Stimulated activated naive CD4-positive, alpha-beta T cell (primary cell): ENCODE measurements around the gene PDSS2.
"Not testable (repeated sequence)": the region's sequence is repeated elsewhere in the genome, so short reads cannot be mapped to it uniquely, and the experiment has no call there.

Source experiments
- DNase-seq, 6 experiments: peaks; one replicate each; lab custom pipeline; 2025; lab: John Stamatoyannopoulos, UW

Gene PDSS2

DNA sequence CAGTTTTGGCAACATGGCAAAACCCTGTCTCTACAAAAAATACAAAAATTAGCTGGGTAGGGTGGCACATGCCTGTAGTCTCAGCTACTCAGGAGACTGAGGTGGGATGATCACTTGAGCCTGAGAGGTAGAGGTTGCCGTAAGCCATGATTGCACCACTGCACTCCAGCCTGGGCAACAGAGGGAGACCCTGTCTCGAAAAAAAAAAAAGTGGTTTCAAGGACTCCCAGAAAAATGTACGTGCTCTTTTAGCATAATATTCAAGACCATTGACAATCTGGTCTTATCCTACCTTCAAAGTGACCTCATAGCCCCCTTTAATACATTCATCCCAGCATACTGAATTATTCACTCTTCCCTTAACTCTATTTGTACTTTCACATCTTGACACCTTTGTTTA, 16.0 kb upstream of the PDSS2 start:
- not testable (repeated sequence) for DNase-seq

DNA sequence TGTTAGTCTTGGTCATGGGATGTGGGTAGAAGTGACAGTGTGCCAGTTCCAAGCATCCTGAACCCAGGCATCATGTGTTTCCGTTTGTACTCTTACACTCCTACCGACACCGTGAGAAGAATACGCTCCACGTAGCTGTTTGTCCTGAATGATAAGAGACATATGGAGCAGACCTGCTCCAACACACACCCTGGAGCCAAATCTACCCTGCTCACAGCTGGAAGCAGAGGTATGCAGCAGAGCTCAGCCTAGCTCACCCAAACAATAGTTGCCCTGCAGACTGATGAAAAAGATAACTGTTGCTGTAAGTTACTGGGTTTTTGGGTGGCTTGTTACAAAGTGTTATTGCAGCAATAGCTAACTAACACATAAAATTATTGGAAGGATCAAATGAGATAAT, 14.3 kb upstream of the PDSS2 start:
- no peak for DNase-seq

DNA sequence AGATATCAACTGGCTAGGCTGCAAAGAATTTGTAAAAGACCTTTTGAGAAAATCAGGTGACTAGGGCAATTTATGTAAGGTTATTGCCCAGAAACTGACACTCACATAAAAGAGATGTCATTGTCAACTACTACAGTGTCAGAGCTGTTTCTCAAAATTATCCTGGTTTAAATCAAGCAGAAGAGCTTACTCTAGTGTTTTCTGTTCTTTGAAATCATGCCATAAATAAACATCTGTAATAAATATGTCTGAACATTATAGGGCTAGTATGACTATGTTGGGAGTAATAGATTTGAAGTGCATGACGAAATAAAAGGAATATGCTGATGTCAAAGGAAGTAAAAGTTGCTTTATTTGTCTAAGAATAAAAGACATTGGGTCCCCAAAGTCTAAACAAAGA, 11.0 kb upstream of the PDSS2 start:
- no peak for DNase-seq

DNA sequence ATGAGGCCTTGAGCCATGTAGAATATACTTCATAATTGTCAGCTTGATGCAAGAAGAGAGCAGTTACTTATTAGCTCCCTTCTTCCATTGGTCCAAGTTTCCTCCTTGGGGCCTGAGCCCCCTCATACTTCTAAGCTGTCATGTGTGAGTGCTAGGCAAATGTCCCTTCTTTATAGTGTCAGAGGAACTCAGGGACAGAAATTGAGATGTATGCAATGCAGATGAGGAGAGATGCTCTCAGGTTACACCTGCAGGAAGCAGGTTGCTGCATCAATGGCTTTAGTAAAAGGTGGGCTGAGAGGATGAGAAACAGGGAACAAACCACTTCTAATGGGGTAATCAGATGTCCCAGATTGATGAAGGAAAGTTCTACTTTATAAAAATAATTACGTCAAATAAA, 6.7 kb upstream of the PDSS2 start:
- no peak for DNase-seq

DNA sequence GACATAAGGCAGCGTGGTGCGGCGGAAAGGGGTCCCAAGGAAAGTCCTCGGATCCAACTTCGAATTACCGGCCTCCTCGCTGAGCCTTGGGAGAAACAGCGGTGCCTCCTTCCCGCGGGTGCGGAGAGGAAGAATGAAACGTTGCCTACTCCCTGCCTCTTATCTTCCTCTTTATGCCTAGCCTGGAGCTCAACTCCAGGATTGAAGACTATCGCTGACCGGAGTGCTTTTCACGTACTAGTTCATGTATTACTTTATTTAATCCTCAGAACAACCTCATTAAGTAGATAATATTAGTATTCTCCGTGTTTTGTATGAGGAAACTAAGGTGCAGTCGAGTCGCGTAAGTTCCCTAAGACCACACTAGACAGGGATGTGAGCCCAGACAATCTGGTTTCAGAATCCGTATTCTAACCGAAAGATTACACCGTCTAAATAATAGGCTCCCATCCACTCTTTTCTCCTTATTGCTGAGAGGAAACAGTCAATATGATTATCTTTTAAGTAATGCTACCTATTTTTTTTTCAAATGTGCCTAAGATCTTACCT, 793 bp upstream of the PDSS2 start:
- no peak for DNase-seq

DNA sequence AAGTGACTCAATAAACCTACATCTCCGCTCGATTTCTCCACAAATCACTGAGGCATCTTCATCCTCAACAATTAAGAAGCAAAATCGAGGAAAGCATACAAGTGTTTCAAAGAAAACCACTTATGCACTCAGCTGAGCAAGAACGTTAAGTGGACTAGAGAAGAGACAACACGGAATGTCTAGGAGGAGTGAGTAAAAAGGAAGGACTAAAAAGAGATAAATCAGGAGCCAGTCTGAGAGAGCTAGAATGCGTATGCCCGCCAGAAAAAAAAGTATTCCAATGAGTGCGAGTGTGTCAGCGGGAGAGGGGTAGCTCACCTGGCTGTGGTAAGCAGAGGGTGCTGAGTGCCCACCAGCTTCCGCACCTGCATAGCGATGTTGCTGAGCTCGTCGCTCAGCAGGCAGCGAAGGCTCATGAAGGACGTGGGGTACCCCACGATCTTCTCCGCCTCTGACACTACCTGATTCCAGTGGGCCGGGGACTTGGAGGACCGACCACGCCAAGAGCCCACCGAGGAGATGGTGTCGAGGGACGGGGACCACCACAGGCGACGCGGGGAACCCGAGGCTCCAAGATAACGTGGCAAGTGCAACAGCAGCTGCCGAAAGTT, 587 bp downstream of the PDSS2 start:
- peak in 4 of 6 experiments; percentile 11 to 58 (median 40) for DNase-seq

DNA sequence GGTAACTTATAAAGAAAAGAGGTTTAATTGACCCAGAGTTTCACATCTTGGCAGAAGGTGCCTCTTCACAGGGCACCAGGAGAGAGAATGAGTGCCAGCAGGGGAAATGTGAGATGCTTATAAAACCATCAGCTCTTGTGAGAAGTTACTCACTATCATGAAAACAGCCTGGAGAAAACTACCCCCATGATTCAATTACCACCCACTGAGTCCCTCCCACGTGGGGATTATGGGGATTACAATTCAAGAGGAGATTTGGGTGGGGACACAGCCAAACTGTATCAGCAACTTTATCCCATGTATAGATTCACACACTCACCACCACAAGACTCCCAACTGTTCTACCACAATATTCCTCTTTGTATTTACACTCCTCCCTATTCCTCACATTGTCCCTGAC, 10.6 kb downstream of the PDSS2 start:
- DNase-seq, result no peak

DNA sequence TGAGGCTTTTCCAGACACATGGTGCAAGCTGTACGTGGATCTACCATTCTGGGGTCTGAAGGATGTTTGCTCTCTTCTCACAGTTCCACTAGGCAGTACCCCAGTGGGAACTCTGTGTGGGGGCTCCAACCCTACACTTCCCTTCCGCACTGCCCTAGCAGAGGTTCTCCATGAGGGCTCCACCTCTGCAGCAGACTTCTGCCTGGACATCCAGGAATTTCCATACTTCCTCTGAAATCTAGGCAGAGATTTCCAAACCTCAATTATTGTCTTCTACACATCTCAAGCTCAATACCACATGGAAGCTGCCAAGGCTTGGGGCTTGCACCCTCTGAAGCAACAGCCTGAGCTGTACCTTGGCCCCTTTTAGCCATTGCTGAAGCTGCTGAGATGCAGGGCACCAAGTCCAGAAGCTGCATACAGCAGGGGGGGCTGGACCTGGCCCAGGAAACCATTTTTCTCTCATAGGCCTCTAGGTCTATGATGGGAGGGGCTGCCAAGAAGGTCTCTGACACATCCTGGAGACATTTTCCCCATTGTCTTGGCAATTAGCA, 11.6 kb downstream of the PDSS2 start:
- no peak for DNase-seq

DNA sequence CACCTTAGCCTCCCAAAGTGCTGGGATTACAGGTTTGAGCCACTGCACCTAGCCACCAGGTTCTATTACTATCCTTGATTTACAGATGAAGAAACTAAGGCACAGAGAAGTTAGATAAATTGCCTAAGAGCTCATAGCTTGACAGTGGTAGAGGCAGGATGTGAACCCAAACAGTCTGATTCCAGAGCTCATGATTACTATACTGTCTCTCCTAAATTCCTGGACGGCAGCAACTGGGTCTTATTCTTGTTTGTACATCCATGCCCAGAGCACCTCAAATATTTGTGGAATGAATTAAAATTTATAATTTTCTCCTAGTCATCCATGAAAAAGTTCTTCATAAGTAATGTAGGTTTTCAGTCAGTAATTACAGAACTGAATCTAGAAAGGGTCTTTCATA, 15.1 kb downstream of the PDSS2 start:
- DNase-seq, result no peak

DNA sequence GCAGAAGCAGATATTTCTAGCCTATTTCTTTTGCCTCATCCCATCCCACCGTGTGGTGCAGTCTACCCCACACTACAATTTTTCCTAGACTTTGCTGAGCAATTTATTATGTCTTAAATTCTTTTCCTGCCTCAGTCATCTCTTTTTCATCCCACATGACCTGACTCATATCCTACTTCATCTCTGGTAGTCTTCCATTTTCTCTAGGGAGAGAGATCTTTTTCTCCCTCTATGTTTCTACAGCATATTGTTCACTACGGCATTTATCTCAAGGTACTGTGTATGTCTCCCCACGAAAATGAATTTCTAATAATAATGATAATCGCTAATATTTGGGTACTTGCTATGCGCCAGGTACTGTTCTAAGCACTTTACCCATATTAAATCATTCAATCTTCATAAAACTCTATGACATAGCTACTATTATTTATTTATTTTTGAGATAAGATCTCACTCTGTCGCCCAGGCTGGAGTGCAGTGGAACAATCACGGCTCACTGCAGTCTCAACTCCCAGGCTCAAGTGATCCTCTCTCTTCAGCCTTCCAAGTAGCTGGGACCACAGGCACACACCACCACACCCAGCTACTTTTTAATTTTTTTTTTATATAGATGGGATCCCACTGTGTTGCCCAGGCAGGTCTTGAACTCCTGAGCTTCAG, 15.6 kb downstream of the PDSS2 start:
- DNase-seq, result no peak

DNA sequence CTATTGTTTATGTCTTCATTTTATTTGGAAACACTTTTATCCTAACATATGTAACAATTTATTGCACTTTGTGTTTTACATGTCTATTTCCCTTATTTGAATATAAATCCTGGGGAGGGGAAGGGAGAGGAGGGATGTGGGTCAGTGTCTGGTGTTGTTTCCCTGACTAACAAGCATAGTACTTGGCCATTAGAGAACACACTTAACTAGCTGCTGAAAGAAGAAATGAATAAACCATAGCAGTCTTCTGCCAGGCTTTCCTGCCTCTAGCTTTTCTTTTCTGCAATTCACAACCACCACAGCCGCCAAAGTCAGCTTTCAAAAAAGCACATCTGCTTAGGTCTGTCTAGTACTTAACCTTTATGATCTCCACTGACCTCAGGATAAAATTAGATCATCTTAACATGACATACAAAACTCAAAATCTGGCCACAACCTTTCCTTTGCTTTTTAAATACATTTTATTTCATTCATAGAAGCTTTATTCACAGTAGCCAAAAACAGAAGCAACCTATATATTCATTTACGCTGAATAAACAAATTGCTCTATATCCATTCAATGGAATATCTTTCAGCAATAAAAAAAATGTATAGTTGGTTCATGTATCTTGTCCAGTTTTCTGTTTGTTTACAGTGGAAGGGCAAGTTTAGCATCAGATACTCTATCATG, 16.3 kb downstream of the PDSS2 start:
- DNase-seq, result no peak

DNA sequence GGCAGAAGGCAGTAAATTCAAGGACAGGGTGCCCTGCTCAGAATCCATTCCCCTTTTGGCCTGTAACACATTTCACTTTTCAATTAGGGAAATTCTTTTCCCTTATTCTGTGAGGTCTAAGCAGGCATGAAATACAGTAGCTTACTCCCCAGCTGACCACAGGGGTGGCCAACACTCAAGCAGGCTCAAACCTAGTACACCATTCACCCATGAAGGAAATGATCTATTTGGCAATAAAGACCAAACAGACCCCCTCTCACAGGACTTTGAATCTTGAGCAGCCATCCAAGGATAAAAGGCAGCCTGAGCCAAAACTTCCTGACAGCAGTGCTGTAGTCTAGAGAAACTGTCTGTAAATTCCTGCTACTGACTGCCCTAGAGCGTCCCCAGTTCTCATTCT, 17.7 kb downstream of the PDSS2 start:
- DNase-seq, result no peak

DNA sequence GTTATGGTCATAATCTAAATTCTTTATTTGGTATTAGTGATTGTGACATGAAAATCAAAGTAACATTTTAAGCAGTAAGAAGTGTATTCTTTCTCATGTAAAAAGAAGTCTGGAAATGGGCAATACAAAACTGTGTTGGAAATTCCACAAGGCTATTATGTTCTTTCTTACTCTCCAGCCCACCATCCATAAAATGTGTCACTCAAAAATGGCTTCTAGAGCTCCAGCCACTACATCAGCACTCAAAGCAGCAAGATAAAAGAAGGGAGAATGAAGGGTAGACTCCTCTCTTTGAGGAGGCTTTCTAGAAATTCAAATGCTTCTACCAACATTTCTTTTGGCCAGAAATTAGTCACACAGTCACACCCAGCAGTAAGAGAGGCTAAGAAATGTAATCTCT, 18.4 kb downstream of the PDSS2 start:
- DNase-seq, result no peak

DNA sequence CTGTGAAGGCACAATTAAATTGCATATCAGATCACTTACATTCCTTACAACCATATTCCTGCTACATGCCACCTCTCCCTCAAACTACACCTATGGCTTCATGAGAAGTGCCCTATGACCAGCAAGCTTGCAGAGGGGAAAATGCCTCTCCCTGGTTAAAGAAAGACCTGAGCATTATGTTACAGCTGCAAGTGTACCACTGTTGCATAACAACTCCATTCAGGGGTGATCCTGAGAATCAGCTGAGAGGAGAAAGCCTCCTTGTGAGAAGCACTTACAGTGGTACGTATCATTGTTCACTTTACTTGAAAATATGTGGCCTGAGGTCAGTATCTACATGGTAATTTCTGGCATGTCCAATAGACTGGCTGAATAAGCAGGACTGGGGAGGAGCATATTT, 20.0 kb downstream of the PDSS2 start:
- DNase-seq, result no peak

DNA sequence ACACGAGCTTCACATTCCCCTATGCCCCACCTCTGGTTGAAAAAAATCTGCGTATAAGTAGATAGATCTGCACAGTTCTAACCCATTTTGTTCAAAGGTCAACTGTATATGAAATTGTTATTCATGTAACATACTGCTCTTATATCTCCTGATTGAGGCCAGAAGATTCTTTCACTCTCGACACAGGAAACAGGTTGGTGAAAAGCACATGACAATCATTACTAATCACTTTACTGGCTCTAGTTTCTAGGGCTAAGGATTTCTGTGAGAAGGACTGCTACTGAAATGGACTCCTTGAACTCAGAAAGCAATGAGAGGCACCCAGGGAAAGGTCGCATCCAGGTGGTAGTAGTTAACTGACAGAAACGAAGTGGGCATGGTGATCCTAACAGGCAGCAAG, 21.7 kb downstream of the PDSS2 start:
- DNase-seq, result no peak

DNA sequence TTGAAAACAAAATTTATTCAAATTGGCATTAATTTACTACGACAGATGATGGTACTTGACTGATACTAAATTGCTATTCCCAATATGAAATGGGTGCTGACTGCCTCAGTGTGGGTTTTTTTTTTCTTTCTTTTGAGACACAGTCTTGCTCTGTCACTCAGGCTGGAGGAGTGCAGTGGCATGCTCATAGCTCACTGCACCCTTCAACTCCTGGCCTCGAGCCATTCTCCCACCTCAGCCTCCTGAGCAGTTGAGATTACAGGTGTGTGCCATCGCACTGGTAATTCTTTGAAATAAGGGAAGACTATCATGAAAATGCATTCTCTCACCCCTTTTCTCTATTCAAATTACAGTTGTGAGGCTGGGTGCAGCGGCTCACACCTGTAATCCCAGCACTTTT, 22.5 kb downstream of the PDSS2 start:
- no peak for DNase-seq

DNA sequence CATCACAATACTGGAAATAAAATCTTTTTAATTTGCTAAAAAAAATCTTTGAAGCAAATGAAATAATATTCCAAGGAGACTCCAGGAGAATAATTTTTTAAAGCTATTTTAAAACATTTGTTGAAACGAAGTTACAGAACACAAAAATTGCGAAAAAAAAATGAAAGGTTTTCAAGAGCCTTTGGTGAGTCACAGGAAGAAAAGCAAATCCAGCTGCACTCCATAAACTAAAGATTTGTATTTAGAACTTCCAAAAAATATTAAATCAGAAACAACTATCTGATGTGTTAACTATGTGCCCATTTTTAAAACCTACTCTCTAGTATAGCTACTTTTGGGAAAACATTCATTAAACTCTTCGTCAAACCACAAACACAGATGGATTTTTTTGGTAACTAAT, 23.6 kb downstream of the PDSS2 start:
- no peak for DNase-seq

DNA sequence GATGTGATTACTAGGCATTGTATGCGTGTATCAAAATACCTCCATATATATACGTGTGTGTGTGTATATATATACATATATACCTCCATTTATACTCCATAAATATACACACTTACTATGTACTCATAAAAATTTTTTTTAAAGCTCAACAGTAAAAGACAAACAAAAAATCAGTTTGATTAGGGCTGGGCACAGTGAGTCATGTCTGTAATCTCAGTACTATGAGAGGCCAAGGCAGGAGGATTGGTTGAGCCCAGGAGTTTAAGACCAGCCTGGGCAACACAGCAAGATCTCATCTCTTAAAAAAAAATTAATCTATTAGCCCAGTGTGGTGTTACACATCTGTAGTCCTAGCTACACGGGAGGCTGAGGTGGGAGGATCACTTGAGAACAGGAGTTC, 24.6 kb downstream of the PDSS2 start:
- DNase-seq, result no peak

DNA sequence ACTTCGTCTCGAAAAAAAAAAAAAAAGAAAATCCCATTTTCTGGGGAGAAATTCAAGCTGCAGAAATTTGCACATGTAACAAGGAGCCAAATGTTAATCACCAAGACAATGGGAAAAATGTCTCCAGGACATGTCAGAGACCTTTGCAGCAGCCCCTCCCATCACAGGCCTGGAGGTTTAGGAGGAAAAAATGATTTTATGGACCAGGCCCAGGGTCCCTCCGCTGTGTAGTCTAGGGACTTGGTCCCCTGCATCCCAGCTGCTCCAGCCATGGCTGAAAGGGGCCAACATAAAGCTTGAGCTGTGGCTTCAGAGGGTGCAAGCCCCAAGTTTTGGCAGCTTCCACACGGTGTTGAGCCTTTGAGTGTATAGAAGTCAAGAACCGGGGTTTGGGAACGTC, 33.4 kb downstream of the PDSS2 start:
- not testable (repeated sequence) for DNase-seq

DNA sequence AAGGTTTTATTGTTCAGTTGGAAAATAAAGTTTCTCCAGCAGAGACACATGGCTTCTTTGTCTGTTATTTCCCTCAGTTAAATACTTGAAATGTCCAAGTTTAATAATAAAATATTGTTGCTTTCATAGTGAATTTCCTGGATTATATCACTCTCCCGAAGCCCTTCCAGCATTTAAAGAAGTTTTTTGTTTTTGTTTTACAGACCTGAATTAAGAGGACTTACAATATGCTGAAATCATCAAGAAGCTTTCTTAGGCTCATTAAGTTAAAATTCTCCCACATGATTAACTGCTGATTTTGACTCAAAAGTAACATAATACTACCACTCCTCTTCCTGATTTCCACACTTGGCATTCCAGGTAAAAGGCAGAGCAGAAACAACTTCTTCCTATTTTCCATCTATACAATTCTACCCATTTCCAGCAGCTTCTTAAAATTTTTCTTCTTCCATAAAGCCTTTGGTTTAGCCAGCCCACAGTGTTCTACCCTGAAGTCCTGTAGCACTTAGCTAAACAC, 35.8 kb downstream of the PDSS2 start:
- DNase-seq, result no peak

DNA sequence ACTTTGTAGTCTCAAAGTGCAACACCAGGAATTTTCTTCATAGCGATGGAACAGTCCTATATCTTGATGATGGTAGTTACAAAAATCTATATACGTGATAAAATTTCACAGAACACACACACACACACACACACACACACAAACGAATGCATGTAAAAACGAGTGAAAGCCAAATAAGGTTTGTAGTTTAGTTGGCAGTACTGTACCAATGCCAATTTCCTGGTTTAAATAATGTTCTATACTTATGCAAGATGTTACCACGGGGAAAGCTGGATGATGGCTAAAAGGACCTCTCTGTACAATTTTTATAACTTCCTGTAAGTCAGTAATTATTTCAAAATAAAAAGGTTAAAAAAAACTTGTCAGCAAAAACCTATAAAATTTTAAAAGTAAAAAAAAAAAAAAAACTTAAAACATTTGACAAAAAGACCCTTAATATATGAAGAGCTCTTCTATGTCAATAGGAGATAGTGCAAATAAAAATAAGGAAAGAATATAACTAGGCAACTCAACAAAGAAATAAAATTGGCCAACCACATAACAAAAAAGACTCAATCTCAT, 37.6 kb downstream of the PDSS2 start:
- DNase-seq, result no peak

DNA sequence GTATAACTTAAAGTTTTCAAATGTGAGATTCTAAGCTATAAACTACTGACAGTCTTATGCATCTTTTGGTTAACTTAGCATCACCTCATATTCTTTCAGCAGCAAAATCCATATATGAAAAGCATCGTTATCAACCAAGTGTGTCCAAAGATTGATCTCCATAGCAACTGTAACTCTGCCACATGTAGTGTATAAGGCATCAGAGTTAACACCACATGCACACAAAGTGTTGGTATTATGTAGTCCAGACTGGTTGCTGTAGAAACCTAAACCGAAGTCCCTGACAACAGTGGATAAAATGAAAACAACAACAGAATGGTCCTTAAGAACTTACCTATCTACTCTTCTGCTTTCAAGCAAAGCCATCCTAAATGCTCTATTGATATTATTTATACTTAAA, 39.6 kb downstream of the PDSS2 start:
- DNase-seq, result no peak

DNA sequence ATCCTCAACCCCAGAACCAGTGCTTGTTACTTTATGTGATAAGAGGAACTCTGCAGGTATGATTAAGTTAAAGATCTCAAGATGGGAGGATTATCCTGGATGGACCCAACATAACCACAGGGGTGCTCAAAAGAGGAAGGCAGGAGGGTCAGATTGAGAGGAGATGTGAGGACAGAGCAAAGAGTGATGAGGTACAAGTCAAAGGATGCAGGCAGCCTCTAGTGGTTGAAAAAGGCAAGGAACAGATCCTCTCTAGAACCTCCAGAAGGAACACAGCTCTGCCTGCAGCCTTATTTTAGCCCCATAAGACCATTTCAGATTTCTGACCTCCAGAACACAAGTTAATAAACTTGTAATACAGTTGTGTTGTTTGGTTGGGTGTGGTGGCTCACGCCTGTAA, 41.2 kb downstream of the PDSS2 start:
- no peak for DNase-seq
